Ishikawa (cell line): ENCODE results near the gene PPP1CA.

ENCODE experiments used
- CEBPB ChIP-seq: IDR thresholded peaks from 2 replicates; pipeline ENCODE4 v1.6.1; 2012
- CREB1 ChIP-seq: IDR thresholded peaks from 2 replicates; pipeline ENCODE4 v1.6.1; 2012; ENCODE audit warnings: low read depth
- EGR1 ChIP-seq: IDR thresholded peaks from 2 replicates; pipeline ENCODE4 v1.6.1; 2012
- EP300 ChIP-seq: IDR thresholded peaks from 2 replicates; pipeline ENCODE4 v1.6.1; 2012; ENCODE audit warnings: borderline replicate concordance
- FOXM1 ChIP-seq: IDR thresholded peaks from 2 replicates; pipeline ENCODE4 v1.6.1; 2012; ENCODE audit warnings: low read depth, borderline replicate concordance
- MAX ChIP-seq: IDR thresholded peaks from 2 replicates; pipeline ENCODE4 v1.6.1; 2012
- NFIC ChIP-seq: IDR thresholded peaks from 2 replicates; pipeline ENCODE4 v1.6.1; 2012
- RAD21 ChIP-seq: IDR thresholded peaks from 2 replicates; pipeline ENCODE4 v1.6.1; 2012; ENCODE audit warnings: low read depth
- REST ChIP-seq: IDR thresholded peaks from 2 replicates; pipeline ENCODE4 v1.6.1; 2012; ENCODE audit warnings: low read depth, mild to moderate bottlenecking
- TAF1 ChIP-seq: IDR thresholded peaks from 2 replicates; pipeline ENCODE4 v1.6.1; 2012; ENCODE audit warnings: low read depth, mild to moderate bottlenecking
- TCF12 ChIP-seq: IDR thresholded peaks from 2 replicates; pipeline ENCODE4 v1.6.1; 2012; ENCODE audit warnings: low read depth
- TEAD4 ChIP-seq: IDR thresholded peaks from 2 replicates; pipeline ENCODE4 v1.6.1; 2012
- USF1 ChIP-seq: IDR thresholded peaks from 2 replicates; pipeline ENCODE4 v1.6.1; 2012
- YY1 ChIP-seq: IDR thresholded peaks from 2 replicates; pipeline ENCODE4 v1.6.1; 2012; ENCODE audit warnings: low read depth
- ZBTB7A ChIP-seq: IDR thresholded peaks from 2 replicates; pipeline ENCODE4 v1.6.1; 2012; ENCODE audit warnings: low read depth

Gene PPP1CA

GRCh38 chr11:67436459-67437081 is 34.9 kb upstream of the PPP1CA start:
- TF ChIP-seq TEAD4 (no peak), REST (no peak), CEBPB (no peak), RAD21 (no peak), ZBTB7A (no peak), USF1 (no peak), YY1 (no peak), EP300 (no peak), TAF1 (no peak), CREB1 (no peak), MAX (no peak), EGR1 (no peak), FOXM1 (no peak), NFIC (no peak), TCF12 (no peak)

- TF ChIP-seq CREB1 (no peak), REST (no peak), YY1 (no peak), EGR1 (no peak), EP300 (no peak), TCF12 (no peak), RAD21 (no peak), CEBPB (no peak), NFIC (no peak), FOXM1 (no peak), TEAD4 (no peak)
These were observed 34.2 kb upstream of the PPP1CA start for GRCh38 chr11:67435727-67436458.

- TF ChIP-seq CREB1 (no peak), MAX (no peak), TAF1 (no peak), RAD21 (no peak), USF1 (no peak), ZBTB7A (no peak), YY1 (no peak), CEBPB (no peak), NFIC (no peak), FOXM1 (no peak), TEAD4 (no peak), TCF12 (no peak)
These were observed 33.5 kb upstream of the PPP1CA start for GRCh38 chr11:67435031-67435726.

GRCh38 chr11:67434395-67434881 is 32.8 kb upstream of the PPP1CA start:
- TF ChIP-seq USF1 (no peak), ZBTB7A (no peak), CREB1 (no peak), TAF1 (no peak), TCF12 (no peak), MAX (no peak), YY1 (no peak), NFIC (no peak), RAD21 (no peak), CEBPB (no peak), EGR1 (no peak), EP300 (no peak), REST (no peak), TEAD4 (no peak), FOXM1 (no peak)
